Measurements from ENCODE around the gene BCAR3. TPM values are rescaled to one million over a fixed set of nuclear protein-coding genes. Genes with fewer than 3 reads are reported as not detected.

BCAR3 gene
- total RNA-seq, 1 donor from 2014 or later = 11.7 TPM

DNA sequence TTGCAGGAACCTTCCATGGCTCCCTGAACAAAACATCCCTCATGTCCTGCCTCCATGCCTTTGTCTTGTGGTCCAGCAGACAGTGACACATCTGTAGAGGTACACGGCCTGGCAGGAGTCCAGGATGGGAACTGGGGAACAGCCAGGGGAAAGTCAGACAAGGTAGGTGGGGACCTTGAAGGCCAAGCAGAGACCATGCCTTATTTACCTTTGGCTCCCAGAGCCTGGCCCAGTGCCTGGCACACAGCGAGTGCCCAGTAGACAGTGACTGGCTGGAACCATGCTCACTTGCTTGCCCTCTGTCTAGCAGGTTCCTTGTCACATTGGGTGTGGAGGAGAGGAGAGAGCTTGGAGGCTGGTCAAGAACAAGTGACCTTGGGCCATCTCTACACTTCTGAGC, 81.0 kb downstream of the BCAR3 start:
- Histone ChIP-seq H3K4me3 (no peak overlapping the region), H2AFZ (replicated peaks) (no peak overlapping the region), H4K20me1 (ENCODE audit: low read depth) (peaks cover 6% of the 10 kb centered on the region), H3K27ac (no peak overlapping the region), H3K9me3 (ENCODE audit: low read depth) (no peaks in the 10 kb centered on the region), H3K4me2 (no peak overlapping the region), H3K36me3 (no peaks in the 10 kb centered on the region), H3K79me2 (ENCODE audit: low read depth) (no peaks in the 10 kb centered on the region), H3F3A (ENCODE audit: low read depth) (no peaks in the 10 kb centered on the region), H3K27me3 (no peaks in the 10 kb centered on the region), H3K9ac (no peak overlapping the region), H3K4me1 (no peaks in the 10 kb centered on the region)
- Mint-ChIP-seq H3K4me3 (no peak overlapping the region), H3K9me3 (peaks cover 17% of the 10 kb centered on the region), H3K27ac (no peak overlapping the region), H3K27me3 (ENCODE audit: insufficient read depth, low read depth) (peaks cover 2% of the 10 kb centered on the region), H3K36me3 (peaks cover 15% of the 10 kb centered on the region), H3K4me1 (peaks cover 6% of the 10 kb centered on the region)
- TF ChIP-seq EZH2phosphoT487 (IDR thresholded peaks at IDR 0.05) (no peak), EZH2 (IDR thresholded peaks at IDR 0.05) (no peak)
- TF ChIP-seq, protein P1, sequence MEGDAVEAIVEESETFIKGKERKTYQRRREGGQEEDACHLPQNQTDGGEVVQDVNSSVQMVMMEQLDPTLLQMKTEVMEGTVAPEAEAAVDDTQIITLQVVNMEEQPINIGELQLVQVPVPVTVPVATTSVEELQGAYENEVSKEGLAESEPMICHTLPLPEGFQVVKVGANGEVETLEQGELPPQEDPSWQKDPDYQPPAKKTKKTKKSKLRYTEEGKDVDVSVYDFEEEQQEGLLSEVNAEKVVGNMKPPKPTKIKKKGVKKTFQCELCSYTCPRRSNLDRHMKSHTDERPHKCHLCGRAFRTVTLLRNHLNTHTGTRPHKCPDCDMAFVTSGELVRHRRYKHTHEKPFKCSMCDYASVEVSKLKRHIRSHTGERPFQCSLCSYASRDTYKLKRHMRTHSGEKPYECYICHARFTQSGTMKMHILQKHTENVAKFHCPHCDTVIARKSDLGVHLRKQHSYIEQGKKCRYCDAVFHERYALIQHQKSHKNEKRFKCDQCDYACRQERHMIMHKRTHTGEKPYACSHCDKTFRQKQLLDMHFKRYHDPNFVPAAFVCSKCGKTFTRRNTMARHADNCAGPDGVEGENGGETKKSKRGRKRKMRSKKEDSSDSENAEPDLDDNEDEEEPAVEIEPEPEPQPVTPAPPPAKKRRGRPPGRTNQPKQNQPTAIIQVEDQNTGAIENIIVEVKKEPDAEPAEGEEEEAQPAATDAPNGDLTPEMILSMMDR (IDR thresholded peaks at IDR 0.05) = no peak
- no peak for DNase-seq (ENCODE audit: low spot score)

DNA sequence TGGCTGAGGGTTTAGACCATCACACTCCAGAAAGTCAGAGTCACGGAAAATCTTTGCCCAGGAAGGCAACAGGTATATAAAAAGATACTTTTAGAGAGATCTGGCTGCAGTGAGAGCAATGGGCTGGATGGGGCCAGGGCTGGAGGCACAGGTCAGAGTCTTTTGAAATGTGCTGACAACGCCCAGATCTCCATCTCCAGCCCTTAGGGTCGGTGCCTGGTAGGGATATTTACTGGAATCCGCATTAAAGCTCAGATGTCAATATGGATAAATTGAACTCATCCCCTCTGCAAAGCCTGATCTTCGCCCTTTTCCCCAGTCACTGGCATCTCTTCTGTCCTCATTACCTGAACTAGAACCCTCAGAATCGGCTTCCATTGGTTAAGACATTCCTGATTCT, 82.2 kb downstream of the BCAR3 start:
- peaks cover 6% of the 10 kb centered on the region for H4K20me1 ChIP-seq (ENCODE audit: low read depth)
- no peak overlapping the region for H3K9ac ChIP-seq
- H3K36me3 ChIP-seq = no peaks in the 10 kb centered on the region
- Mint-ChIP-seq H3K27ac (no peak overlapping the region), H3K4me3 (no peak overlapping the region), H3K36me3 (peaks cover 8% of the 10 kb centered on the region), H3K4me1 (peaks cover 11% of the 10 kb centered on the region), H3K9me3 (peaks cover 12% of the 10 kb centered on the region), H3K27me3 (ENCODE audit: insufficient read depth, low read depth) (peaks cover 4% of the 10 kb centered on the region)
- H3K4me1 ChIP-seq = peaks cover 7% of the 10 kb centered on the region
- no peak overlapping the region for H3K4me3 ChIP-seq
- no peak overlapping the region for H2AFZ ChIP-seq (replicated peaks)
- H3K27ac ChIP-seq = no peak overlapping the region
- H3K9me3 ChIP-seq (ENCODE audit: low read depth) = no peaks in the 10 kb centered on the region
- no peak for DNase-seq (ENCODE audit: low spot score)
- H3F3A ChIP-seq (ENCODE audit: low read depth) = no peaks in the 10 kb centered on the region
- H3K27me3 ChIP-seq = no peaks in the 10 kb centered on the region
- H3K79me2 ChIP-seq (ENCODE audit: low read depth) = no peaks in the 10 kb centered on the region
- TF ChIP-seq EZH2phosphoT487 (IDR thresholded peaks at IDR 0.05) = no peak
- TF ChIP-seq EZH2 (IDR thresholded peaks at IDR 0.05) = no peak
- TF ChIP-seq, protein P1 (IDR thresholded peaks at IDR 0.05) = no peak
- H3K4me2 ChIP-seq = no peak overlapping the region

DNA sequence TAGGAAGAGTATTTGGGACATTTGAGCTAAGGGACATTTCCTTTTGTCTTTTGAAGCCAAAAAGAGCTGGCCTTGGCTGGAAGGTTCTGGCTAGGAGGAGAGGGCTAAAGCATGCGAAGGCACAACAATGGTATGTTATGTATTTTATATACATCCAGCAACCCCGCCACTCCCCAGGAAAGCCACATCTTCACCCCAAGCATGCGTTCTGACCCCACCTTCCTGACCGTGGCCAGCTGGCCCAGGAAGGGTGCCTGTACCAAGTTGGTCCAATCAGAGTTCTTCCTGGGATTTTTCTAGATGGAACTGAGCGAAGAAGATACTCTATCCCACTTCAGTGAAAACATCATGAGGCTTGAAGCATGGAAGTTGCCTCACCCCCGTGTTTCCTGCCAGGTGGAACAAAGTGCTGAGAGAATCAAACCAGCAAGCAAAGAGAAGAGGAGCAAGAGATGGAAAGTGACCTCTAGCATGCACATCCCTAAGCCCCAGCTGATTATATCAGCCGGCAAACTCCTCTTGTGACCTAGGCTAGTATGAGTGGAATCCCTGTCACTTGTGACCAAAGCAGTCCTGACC, 82.7 kb downstream of the BCAR3 start:
- peaks cover 14% of the 10 kb centered on the region for H3K4me1 Mint-ChIP-seq
- Histone ChIP-seq H3F3A (ENCODE audit: low read depth) (no peaks in the 10 kb centered on the region), H3K4me2 (no peak overlapping the region), H3K4me1 (peaks cover 13% of the 10 kb centered on the region), H3K27ac (no peak overlapping the region), H3K36me3 (no peaks in the 10 kb centered on the region), H3K9ac (no peak overlapping the region), H3K79me2 (ENCODE audit: low read depth) (no peaks in the 10 kb centered on the region), H3K27me3 (no peaks in the 10 kb centered on the region), H4K20me1 (ENCODE audit: low read depth) (peaks cover 6% of the 10 kb centered on the region), H3K4me3 (no peak overlapping the region), H2AFZ (replicated peaks) (no peak overlapping the region), H3K9me3 (ENCODE audit: low read depth) (no peaks in the 10 kb centered on the region)
- peaks cover 8% of the 10 kb centered on the region for H3K9me3 Mint-ChIP-seq
- H3K27ac Mint-ChIP-seq = no peak overlapping the region
- peaks cover 4% of the 10 kb centered on the region for H3K27me3 Mint-ChIP-seq (ENCODE audit: insufficient read depth, low read depth)
- DNase-seq (ENCODE audit: low spot score) = no peak
- TF ChIP-seq, protein P1 (IDR thresholded peaks at IDR 0.05) = no peak
- TF ChIP-seq EZH2phosphoT487 (IDR thresholded peaks at IDR 0.05) = no peak
- no peak for TF ChIP-seq EZH2 (IDR thresholded peaks at IDR 0.05)
- peaks cover 4% of the 10 kb centered on the region for H3K36me3 Mint-ChIP-seq
- H3K4me3 Mint-ChIP-seq = no peak overlapping the region
